A204.1 (cell line): ENCODE data around the gene VIM.
"Not testable (repeated sequence)": the region's sequence is repeated elsewhere in the genome, so short reads cannot be mapped to it uniquely, and the experiment has no call there.

ENCODE experiments used
- FAIRE-seq: peaks from 2 replicates; lab custom pipeline; 2012; peaks lifted over from hg19 to GRCh38; lab: Jason Lieb, UNC

The VIM gene

DNA sequence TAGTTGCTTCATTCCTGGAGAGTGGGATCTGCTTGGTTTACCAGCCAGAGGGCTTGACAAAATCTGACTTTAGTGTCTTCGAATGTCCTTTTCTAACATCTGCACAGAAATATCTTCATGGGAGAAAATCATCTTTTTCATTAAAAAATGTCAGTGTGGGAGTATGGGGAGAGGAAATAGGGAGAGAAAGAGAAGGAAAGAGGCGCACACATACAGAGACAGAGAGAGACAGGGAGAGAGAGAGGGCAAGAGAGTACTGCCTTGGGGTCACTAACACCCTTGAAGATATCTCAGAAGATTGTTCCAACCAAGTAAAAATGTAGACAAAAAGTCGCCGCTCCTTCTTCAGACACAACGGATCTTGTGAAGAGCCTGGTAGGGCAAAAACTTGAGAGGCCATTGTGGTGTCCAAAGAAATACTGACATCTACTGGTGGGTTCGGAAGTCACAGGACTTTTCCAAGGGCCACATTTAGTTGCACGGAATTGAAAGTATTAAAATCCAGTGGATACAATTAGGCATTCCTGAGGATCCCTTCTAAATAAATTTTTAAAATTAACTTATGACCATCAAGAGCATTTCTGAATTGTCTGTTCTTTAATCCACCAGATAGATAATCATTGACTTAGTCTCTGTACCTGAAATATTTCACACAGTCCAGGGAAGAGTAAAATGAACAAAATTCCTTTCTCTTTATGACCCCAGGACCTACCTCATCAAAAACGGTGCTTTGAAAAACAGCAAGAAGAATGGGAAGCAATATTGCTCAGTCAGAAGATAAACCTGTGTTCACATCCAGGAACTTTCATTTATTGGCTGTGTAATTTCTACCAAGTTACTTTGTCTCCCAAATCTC is 29.7 kb downstream of the VIM start:
- FAIRE-seq = peak; percentile 96

DNA sequence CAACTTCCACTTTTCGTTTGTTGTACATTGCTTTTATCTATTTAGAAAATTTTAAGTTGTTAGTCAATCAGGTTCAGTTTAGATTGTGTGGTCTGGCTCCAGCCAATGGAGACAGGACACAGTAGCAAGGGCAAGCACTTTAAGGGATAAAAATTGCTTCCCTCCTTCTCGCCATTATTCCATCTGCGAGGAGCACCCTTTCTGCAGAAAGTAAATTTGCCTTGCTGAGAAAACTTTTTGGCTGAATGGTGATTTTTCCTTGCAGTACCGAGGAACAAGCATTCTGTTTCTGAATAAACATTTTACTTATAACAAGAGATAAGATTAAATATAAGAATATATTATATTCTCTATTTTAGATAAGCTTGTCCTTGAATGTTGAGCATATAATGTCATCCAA is 34.5 kb downstream of the VIM start:
- no peak for FAIRE-seq

DNA sequence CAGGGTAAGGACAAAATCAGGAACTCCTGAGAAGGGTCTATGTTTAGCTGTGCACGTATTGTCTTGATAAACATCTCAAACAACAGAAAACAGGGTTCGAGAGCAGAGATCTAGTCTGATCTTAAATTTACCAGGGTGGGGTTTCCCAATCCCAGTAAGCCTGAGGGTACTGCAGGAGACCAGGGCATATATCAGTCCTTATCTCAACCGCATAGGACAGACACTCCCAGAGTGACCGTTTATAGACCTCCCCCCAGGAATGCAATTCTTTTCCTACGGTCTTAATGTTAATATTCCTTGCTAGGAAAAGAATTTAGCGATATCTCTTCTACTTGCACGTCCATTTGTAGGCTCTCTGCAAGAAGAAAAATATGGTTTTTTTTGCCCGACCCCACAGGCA is 35.5 kb downstream of the VIM start:
- no peak for FAIRE-seq

DNA sequence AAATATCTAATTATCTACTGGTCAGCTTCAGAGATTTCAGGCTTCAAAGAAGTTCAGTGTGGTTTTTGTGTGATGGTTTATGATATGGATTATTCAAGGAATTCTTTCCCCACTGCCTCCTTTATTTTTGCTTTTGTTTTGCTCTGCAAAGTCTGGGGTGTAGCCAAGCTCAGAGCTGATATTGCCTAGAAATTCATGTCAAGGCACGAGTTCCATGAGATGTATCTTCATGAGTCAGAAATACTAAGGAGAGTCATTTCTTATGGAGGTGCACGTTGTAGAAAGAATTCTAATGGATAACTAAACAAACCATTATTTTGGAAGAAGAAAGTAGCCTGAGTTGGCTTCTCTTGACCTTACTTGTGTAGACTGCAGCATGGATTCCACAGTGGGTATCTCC is 37.4 kb downstream of the VIM start:
- FAIRE-seq = no peak

DNA sequence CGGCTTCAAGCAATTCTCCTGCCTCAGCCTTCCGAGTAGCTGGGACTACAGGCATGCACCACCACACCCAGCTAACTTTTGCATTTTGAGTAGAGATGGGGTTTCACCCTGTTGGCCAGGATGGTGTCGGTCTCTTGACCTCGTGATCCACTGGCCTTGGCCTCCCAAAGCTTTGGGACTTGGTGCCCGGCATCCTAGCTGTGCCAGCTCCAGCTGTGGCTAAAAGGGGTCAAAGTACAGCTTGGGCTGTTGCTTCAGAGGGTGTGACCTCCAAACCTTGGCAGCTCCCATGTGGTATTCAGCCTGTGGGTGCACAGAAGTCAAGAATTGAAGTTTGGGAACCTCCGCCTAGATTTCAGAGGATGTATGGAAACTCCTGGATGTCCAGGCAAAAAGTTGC is 38.5 kb downstream of the VIM start:
- FAIRE-seq = not testable (repeated sequence)

DNA sequence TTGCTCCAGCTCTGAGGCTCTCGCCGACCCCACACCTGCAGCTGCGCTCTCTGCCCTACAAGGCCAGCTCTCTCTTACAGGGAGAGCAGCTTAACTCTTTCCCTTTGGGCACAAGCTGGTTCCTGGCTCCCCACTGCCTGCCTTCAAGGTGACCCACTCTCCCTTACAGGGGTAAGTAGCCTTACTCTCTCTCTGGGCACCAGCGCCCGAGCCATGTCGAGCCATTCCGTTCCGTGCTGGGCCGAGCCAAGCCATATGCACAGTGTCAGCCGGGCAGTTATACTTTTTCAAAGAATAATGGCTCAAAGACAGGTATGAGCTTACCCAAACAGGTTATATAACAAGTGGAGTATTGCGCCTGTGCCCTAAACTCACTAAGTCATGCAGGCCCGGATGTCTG is 44.6 kb downstream of the VIM start:
- FAIRE-seq = no peak

DNA sequence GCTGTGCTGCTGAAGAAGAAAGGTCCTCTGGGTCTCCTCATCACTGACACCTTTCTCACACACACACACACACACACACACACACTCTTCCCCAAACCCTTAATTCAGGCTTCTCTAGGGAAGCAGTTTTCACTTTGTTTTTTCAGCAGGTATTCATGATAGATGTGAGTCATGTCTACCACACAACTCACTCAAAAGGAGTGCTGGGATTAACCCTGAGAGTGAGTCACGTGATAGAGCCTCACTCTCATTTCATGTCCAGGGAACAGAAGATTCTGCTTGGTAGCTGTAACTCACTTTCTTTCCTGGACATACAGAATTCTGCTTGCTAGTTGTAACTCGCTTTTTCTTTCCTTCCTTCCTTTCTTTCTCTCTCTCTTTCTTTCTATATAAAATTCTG is 45.4 kb downstream of the VIM start:
- no peak for FAIRE-seq

DNA sequence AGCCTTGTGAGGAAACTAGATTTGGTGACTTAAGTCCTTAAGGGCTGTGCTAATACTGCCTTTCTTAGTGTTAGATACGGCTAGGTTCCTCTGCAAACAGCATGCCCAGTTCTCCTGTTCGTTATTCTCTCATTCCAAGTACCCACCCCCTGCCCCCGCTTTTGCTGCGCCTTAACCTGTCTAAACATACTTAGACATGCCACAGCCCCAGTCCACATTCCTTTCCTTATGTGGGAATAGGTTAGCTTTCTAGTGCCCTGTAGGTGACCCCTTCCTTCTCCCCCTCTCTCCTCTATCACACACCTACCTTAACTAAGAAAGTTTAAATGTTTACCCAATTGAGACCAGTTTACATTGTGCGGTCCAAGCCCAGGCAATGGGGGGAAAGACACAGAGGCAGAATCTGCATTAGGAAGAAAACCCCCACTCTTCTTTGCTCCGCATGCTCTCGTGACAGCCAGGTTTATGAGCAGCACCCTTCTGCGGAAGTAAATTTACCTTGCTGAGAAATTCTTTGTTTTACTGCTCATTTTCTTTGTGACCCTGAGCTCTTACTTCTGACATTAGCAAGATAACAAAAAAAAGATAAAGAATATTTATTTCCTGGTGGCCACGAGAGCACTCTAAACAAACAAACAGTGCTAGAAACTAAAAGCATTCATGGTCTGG is 48.8 kb downstream of the VIM start:
- FAIRE-seq = no peak

DNA sequence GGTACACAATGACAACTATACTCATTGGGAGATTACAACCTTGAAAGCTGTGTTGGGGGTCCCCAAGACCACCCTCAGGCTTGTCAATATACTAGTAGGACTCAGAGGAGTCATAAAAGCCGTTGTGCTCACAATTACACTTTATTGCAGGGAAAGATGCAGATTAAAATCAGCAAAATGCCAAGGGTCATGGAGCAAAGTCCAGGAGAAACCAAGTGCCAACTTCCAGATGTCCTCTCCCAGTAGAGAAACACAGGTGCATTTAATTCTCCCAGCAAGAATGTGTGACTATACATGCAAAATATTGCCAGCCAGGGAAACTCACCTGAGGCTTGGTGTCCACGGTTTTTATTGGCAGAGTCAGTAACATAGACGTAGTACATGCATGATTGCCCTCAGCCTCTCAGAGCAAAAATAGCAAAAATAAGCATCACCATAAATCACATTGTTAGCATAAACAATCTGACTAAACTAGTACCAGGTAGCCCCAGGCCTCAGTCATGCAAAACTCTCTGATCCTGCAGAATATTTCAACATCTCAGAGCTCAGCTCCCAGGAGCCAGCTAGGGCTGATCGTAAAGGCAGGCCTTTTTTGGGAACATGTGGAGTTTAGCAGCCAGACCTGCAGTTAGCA is 50.7 kb downstream of the VIM start:
- no peak for FAIRE-seq

DNA sequence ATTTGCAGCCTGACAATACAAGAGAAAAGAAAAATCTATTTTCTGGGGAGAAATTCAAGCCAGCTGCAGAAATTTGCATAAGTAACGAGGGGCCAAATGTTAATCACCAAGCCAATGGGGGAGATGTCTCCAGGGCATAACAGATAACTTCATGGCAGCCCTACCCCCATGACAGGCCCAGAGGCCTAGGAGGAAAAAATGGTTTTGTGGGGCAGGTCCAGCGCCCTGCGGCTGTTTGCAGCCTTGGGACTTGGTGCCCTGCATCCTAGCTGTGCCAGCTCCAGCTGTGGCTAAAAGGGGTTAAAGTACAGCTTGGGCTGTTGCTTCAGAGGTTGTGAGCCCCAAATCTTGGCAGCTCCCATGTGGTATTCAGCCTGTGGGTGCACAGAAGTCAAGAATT is 54.3 kb downstream of the VIM start:
- no peak for FAIRE-seq

DNA sequence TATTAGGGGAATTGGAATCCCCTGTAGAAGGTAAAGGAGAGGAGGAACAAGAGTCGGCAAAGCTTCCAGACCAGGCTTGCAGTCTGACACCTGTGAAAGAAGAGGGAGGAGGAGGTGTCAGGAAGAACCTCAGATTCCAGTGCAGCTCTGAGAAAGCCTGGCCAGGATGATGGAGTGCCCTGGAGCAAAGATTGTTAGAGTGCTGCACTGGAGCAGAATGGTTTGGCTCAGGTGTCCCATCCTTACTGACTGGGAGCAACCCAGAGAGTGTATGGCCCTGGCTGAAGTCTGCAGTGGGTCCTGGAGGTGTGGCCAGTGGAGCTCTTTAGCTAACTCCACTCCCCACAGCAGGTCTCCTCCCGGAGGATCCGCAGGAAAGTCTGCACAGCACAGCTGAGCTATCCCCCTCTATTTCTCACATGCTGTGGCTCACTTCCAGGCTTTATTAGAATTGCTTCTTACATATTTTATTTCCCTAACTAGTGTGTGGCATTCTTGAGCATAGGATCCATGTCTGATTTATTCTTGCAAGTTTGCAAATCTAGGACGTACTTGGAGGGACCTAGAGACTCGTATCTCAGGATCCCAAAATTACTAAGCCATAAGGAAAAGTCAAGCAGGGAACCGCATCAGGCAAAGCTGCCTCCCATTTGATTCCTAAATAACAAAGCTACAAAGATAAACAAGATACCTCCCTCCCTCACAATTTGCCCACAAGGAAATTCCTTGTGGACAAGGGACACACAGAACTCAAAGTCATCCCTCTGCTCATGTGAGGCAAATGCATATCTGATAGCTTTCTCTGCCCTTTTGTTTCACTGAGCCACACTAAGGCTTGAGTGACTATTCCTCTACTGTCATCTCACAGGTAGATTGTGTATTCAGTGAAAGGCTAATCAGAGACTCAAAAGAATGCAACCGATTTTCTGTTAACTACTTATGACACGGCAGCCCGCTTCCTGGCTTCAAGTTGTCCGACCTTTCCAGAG is 58.8 kb downstream of the VIM start:
- no peak for FAIRE-seq
